Ureter (tissue), 1 donor: ENCODE results near the gene TEDDM1. TPM values are rescaled to one million over a fixed set of nuclear protein-coding genes. Genes with fewer than 3 reads are reported as not detected.
"Not testable (repeated sequence)": the region's sequence is repeated elsewhere in the genome, so short reads cannot be mapped to it uniquely, and the experiment has no call there.

ENCODE experiments used
- DNase-seq: peaks from one replicate; pipeline ENCODE4 v3.0.0-alpha.2; 2020; ENCODE audit warnings: low spot score
- total RNA-seq: library from RNA; stranded (reverse); gene quantifications from one replicate; pipeline ENCODE4 v1.2.4, GENCODE V29; 2023
- donor health status: DM: yes; HTN: yes; CAD: no.

Gene TEDDM1, protein sequence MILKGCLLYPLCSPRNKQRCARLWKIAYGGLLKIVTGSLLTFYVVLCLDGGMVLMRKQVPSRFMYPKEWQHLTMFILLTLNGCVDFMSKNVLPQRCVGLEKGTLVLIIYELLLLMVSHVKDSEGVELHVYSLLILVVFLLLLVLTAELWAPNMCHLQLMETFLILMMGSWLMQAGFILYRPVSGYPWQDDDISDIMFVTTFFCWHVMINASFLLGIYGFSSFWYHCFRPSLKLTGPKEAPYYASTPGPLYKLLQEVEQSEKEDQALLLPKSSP
- total RNA-seq: not detected

DNA sequence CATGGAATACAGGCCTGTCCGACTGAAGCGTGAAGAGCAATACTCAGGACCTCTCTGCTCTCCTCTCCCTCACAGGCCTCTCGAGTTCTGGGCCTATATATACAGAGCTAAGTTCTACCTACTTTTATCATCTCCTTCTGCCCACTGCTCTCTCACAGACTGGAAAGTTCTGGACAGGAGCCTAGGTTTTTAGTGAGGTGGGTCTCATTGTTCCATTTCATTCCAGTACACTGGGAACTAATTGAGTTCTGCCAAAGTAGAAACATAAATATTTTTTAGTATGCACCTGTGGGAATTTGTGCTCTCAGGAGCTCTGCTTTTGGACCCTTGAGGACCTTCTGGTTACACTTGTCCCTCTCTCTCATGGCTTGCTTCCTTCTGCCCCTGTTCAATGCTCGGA lies at the start of gene TEDDM1:
TSS of gene TEDDM1 (minus strand) at position 101 of the 400 bp plus-strand sequence. CDS start 182 bp downstream, outside the sequence.
- DNase-seq: no peak

DNA sequence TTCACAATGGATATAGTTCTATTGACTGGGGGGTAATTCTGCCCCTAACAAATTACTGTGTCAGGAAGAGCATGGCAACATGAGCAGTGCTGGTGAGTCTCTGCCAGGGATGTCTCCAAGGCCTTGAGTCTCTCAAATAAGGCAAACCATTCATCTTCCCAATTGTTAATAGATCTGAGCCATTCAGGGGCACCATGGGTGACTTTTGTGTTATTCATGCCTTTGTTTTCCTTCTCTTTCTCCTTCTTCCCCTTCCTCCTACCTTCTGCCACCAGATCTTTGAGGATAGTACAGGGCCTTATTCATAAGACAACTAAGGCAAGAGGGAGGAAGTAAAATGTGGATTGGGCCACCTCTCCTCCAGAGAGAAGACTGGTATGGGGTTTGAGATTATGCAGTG lies 49.6 kb upstream of the TEDDM1 start, which contains the start of gene RGSL1:
TSS of gene RGSL1 (plus strand) at position 60 of the 400 bp plus-strand sequence. CDS start at position 80, 20 bp downstream.
- DNase-seq: no peak

DNA sequence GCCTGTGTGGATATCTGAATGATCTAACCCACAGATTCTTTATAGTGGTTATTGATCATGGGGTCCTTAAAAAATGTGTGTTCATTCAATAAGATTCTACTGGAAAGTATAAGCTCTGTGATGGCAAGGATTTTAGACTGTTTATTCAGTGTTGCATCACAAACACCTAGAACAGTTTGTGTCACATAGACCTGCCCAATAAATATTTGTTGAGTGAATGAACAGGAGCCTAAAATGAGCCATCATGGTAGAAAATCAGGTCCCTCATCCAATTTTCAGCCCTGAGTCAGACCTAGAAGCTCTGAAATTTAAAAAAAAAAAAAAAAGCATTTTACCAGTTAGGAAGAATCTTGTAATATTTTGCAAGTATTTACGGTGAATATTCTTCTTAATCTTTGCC lies 47.2 kb upstream of the TEDDM1 start:
- DNase-seq: no peak

DNA sequence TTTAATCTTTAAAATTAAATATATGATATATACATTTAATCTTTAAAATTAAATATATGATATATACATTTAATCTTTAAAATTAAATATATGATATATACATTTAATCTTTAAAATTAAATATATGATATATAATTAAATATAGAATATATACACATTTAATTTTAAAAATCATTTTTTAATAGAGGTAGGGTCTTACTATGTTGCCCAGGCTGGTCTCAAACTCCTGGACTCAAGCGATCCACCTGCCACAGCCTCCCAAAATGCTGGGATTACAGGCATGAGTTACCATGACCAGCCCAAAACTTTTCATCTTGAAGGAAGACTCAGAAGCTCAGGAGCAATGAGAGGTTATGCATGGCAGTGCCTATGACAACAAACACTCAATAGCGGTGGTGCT lies 46.7 kb upstream of the TEDDM1 start:
- not testable (repeated sequence) for DNase-seq

DNA sequence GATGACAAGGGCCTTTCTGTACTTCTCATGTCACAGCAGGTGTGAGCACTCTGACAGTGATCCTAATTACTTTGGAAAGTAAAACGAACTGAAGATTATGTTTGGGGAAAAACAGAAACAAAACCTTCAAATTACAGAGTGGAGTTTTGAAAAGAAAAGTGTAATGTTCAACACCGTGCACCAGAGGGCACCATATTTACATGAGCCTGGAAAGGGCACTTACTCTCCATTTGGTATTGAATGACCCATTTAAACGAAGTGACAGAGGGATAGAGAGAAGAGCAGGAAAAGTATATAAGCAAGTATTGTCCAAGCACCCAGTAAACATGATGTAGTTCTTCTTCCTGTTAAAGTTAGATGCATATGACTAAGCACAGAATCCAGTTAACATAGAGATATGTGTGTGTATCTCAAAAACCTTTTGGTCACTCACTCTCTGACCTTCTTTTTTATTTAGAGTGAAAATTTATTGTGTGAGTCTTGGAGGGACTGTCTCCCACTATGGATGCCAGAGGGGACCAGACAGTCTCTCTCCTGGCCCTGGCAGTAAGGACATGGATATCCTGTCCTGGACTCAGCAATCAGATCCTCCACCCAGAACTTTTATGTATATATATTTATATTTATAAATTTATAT lies 45.7 kb upstream of the TEDDM1 start:
- no peak for DNase-seq

DNA sequence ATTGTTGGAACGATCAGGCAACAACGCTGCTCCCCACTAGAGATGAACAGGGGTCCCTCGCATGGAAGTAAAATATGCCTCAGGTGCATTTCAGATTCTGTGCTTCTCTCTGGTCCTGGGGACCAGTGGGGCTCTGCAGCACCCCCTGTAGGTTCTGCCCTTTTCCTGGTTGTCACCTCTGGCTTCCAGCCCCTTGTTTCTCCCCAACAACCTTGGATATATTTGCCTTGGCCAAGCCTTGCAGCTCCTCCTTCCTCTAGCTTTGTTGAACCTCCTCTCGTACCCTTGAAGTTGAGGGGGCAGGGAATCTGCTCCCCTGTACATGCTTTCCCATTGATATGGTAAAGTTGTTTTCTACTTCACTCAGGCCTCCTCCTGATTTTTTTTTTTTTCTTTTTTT lies 44.0 kb upstream of the TEDDM1 start:
- no peak for DNase-seq

DNA sequence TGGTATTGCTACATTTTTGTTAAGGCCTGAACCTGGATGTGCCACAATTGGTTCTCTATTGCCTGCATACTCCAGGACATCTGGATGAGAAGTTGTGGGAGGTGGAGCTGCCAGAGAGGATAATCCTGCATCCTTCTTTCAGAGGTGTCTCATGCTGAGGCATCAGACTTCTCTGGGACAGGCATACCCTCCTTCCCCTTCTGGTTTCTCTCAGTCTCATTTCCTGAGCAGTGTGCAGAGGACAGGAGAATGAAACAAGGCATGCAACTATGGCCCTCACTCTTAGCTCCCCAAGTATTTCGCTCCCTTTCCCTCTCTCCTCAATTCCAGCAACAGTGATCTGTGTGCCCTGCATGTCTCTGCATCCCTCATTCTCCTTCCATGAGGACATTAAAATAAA lies 41.9 kb upstream of the TEDDM1 start:
- DNase-seq: no peak

DNA sequence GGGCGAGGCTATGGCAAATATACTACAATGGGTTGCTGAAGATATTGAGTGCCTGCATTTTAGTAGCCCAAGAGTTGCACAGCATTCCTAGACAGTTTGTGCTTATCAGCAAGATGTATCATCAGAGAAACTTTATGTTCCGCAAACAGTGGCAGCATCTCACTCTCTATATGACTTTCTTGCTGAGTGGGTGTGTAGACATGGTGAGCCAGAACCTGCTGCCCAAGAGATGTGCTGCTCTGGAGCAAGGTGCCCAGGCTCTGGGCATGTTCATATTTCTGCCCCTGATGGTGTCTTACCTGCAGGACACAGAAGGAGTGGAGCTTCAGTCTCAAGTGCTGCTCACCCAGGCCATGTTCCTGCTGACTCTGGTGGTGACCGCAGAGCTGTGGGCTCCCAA lies 41.3 kb upstream of the TEDDM1 start:
- DNase-seq: no peak

DNA sequence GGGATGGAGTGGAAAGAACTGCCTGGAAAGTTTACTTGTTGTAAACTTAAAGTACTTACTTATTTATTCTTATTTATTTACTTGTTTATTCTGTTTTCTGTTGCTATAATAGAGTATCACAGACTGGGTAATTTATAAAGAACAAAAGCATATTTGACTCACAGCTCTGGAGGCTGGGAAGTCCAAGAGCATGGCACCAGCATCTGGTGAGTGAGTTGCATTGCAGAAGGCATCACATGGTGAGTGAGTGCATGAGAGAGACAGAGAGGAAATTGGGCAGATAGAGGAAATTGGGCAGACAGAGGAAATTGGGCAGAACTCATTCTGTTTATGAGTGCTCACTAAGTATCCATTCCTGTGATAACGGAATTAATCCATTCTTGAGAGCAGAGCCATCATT lies 37.9 kb upstream of the TEDDM1 start:
- no peak for DNase-seq

DNA sequence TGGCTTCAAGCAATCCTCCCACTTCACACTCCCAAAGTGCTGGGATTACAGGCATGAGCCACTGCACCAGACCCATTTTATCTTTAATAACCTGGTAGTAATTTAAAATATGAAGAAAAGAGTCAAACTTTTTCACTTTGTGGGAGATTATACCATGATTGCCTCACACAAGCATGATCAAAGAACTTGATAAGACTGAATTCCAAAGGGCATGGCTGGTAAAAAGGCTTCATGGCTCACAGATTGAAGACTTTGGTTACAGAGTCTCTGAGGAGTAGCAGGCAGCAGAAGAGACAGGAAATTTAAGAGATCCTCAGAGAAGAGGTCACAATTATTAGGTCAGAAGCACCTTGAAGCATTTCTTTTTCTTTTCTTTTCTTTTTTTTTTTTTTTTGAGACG lies 33.1 kb upstream of the TEDDM1 start:
- no peak for DNase-seq

DNA sequence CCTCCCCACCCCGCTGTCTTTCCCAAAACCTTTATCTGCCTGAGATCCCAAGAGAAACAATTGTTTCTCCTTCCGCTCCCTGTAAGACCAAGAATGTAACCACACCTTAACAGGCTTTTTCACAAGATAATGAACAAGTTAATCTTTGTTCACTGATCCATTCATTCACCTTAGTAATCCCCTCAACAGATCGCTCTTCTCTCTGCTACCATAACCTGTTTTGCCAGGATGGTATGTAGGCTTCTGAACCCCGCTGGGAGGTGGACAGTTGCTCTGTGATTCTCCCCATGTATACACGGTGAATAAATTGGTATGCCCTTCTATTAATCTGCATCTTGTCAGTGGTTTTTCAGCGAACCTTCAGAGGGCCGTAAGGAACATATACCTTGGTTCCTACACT lies 30.8 kb upstream of the TEDDM1 start:
- DNase-seq: no peak

DNA sequence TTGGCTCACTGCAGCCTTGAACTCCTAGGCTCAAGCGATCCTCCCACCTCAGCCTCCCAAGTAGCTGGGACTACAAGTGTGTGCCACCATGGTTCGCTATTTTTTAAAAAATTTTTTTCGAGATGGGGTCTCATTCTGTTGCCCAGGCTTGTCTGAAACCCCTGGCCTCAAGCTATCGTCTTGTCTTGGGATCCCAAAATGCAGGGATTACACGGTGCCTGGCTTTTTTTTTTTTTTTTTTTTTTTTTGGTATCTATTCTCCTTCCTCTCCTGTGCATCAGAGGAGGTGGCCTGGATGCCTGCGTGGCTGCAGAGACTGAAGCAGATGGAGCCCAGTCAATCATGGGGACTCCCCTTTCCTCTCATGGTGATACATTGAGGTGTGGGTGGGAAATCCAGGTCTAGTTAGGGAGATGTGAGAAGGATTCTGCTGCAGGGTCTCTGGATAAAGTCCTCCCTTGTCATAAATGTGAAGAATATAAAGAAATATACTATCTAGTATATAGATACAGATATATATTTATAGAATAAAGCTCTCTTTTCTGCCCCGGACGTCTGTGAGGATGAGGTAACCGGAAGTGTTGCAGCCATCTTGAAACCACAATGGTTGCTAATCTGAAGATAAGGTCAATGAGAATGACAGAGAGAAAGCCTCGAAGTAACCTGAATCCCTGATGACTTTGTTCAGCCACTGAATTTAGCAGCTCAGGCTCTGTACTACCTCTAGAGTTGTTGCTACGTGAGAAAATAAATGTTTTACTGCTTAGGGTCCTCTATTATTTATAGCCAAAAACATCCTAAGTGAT lies 30.0 kb upstream of the TEDDM1 start:
- DNase-seq: no peak

DNA sequence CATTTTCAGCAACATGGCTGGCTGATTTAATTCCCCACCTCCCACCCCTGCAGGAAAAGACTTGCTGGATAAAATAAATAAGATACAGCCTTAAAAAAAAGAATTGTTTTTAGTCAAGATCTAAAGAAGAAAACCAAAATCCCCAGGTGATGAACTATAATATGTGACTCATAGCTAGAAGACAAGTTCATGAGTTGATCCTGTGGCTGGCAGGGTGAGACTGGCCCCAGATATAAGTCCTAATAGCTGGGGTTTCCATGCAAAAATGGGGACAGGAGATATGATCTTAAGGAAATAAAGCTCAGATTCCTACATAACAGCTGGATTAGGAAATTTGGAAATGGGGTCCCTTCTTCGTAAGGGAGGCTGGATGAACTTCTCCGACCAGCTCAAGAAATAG lies 27.6 kb upstream of the TEDDM1 start:
- DNase-seq: no peak

DNA sequence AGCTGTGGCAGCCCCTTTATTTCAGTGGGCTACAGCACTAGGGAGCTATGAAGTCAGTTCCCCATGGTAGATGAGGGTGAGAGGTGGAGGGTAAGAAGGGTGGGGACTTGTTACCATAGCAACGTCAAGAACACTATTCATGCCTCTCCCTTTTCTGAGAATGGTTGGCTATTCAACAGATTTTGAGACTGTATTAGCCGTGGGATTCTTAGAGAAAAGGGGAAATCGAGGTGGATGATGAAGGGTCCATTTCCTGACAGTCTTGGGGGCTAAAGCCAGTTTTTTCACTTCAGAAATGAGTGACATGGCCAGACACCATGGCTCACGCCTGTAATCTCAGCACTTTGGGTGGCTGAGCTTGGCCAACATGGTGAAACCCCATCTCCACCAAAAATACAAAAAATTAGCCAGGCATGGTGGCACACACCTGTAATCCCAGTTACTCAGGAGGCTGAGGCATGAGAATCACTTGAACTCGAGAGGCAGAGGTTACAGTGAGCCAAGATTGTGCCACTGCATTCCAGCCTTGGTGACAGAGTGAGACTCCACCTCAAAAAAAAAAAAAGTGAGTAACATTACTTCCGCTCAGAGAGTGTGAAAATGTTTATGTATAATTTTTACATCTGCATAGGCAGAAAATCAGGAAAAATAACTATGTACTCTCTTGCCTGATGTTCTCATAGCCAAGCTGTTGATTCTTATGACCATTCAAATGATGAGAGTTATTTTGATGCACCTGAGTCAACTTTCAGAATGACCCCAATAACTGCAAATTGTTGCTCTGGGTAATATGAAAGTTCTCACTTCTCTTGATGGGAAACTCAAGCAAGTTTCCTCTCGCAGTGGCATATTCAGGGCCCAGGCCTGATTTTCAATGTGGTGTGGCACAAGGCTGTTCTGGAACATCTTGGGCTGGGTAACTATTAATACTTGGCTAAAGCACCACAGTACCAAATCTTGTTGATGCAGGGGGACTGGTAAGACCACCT lies 26.3 kb upstream of the TEDDM1 start:
- DNase-seq: no peak

DNA sequence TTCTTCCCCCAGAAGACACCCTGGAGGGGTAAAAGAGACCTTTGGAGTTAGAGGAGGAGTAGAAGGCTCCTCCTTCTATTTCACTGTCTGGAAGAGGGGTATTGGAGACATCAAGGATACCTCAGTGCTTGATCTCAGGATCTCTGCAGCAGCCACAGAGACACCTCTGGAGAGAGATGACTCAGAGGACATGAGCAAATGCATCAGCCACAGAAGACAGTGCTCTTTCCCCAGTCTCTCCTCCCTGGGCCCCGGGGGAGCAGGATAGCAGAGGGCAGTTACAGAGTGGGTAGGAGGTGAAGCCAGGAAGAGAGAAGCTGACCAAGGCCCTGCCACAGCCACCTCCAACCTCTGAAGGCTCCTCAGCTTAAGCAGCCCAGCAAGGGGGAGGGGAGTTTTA lies 15.3 kb upstream of the TEDDM1 start:
- DNase-seq: no peak

DNA sequence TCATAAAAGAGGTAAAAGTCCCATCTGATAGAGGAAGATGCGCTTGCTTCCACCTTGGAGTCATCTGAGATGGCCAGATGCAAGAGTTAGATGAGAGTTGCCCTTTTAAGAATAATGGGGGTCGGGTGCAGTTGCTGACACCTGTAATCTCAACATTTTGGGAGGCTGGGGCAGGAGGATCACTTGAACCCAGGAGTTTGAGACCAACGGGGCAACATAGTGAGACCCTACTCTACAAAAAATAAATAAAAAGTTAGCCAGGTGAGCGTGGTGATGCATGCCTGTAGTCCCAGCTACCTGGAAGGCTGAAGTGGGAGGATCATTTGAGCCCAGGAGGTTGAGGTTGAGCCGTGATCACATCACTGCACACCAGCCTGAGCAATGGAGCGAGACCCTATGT lies 13.5 kb upstream of the TEDDM1 start:
- DNase-seq: no peak

DNA sequence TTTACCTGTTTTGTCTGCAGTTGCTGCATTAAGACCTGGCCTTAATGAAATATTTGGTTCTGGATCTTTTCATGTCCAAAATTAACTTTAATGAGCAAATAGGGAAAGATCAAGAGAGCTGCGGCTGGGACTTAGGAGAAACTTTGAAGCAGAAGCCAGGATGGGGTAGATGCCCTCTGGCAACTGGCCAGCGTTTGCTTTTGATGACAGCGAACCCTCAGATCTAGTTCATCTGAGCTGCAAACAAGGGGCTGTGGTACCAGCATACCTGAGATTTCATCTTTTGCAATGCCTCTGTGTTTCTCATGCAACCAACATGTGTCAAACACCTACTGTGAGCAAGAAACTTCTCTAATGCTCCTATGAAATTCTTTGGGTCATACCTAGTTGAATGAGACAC lies 13.0 kb upstream of the TEDDM1 start:
- DNase-seq: no peak

DNA sequence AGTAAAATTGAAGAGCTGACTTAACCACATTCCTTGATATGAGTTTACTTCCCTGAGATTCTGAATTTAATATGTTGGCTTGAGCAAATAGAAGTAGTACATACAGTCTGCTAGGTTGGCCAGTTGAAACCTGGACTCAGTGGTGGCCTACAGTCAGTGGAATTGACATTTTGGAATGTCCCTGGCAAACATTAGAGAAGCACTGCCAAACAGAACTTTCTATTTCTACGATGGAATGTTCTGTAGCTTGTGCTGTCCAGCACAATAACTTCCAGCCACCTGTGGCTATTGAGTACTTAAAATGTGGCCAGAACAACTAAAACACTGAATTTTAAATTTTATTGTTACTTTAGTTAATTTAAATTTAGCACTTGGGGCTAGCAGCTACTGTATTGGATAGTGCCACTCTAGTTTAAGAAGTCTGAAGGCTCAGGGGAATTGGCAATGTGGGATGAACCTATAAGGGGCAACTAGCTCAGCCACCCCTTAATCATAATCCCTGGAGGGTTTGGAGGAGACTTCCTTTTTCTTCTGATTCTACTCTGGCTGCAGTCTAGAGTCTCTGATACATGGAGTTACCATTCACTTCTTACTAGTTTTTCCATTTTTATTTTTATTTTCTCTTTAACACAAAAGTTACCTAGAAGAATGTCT lies 10.3 kb upstream of the TEDDM1 start:
- DNase-seq: no peak

DNA sequence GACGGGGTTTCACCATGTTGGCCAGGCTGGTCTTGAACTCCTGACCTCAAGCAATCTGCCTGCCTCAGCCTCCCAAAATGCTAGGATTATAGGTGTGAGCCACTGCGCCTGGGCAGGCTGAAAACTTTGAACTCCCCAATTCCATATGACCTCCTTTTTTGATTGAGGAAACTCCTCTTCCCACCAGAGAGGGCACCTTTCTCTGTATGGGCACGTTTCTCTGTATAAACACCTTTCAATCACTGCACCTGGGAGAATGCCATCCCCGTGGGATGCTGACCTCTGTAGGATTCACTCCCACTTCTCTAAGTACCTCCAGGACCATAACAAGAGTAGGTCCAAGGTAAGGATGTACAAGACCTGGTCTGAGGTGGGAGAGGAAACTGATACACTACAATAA lies 9.7 kb upstream of the TEDDM1 start:
- no peak for DNase-seq

DNA sequence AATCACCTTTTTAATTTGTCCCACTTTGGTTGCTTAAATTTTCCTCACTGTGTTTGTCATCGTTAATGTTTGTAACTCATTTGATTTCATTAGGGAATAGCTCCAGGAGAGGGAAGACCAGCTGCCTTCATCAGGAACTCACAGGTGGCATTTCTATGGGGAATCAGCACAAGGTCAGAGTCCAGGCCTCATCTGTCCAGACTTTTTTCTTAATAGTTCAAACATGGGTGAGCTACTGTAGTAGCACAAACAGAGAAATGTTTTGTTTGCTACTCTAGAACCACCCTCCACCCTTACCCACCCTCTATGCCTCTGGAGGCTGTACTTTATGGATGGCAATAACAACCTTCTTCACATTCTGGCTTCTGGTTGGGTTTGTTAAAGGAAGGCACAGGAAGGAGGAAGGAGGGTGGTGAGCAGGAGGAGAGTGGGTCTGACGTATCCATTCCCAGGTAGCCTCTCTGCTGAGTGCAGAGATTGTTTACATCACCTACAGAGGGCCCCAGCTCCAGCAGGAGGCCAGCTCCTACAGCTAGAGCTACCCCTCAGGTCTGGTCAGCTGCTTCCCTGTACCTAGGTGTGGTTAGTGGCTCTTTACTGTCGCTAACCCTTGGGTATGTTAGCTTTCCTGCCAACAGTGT lies 8.1 kb upstream of the TEDDM1 start:
- no peak for DNase-seq

DNA sequence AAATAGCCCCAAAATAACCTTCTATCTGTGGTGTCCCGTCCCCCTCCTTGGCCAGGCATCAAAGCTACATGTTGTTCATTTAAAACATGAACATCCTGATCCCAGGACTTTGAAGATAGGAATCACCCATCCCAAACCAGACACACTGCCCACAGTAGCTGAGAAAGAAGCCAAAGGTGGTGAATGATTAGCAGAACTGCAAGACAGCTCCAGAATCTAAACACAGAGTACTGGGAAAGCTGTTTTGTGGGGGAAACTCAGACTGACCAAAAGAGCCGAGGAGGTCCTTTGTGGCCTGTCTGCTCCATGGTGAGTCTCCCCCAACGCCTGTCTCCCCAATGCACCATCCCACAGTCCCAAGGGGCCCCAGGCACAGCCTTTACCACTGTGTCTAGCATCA lies 7.3 kb upstream of the TEDDM1 start:
- no peak for DNase-seq
